MCF 10A (cell line): ENCODE measurements around the gene ETV7. TPM values are rescaled to one million over a fixed set of nuclear protein-coding genes. Genes with fewer than 3 reads are reported as not detected.

Experiments used
- BruUV-seq: library from RNA; stranded (reverse); fragments of 400-500 nt; replicated peaks from 2 replicates; lab custom pipeline; 2021; lab: Mats Ljungman, UMichigan
- CTCF ChIA-PET: fragments of 300-600 bp; sonication (Branson Sonifier 250); formaldehyde crosslinking; extraction: SDS; loops from one replicate; lab custom pipeline; 2021; ENCODE audit warnings: antibody characterized with exemption, inconsistent platforms; lab: Yijun Ruan, JAX
- POLR2A ChIA-PET: fragments of 300-600, 350-650 bp; sonication (Branson Sonifier 250); formaldehyde crosslinking; extraction: SDS; loops from one replicate; lab custom pipeline; 2020; ENCODE audit warnings: antibody characterized with exemption, inconsistent platforms; lab: Yijun Ruan, JAX
- DNase-seq: peaks from one replicate; pipeline ENCODE4 v3.0.0-alpha.2; 2018; ENCODE audit not compliant: unreplicated experiment
- H3K27ac Mint-ChIP-seq: one replicate; pipeline ENCODE4 v1.8.0; 2022; ENCODE audit warnings: mild to moderate bottlenecking, low read depth, mixed read lengths; ENCODE audit not compliant: unreplicated experiment
- H3K27me3 Mint-ChIP-seq: one replicate; pipeline ENCODE4 v1.8.0; 2022; ENCODE audit warnings: mixed read lengths; ENCODE audit not compliant: insufficient read depth, unreplicated experiment
- H3K36me3 Mint-ChIP-seq: one replicate; pipeline ENCODE4 v1.8.0; 2022; ENCODE audit warnings: mild to moderate bottlenecking, moderate library complexity, mixed read lengths; ENCODE audit not compliant: insufficient read depth, unreplicated experiment
- H3K4me1 Mint-ChIP-seq: one replicate; pipeline ENCODE4 v1.8.0; 2022; ENCODE audit warnings: mixed read lengths; ENCODE audit not compliant: insufficient read depth, unreplicated experiment
- H3K4me3 Mint-ChIP-seq: one replicate; pipeline ENCODE4 v1.8.0; 2022; ENCODE audit warnings: mild to moderate bottlenecking, moderate library complexity, mixed read lengths; ENCODE audit not compliant: unreplicated experiment
- H3K9me3 Mint-ChIP-seq: one replicate; pipeline ENCODE4 v1.8.0; 2022; ENCODE audit warnings: mixed read lengths; ENCODE audit not compliant: unreplicated experiment
- CTCF ChIP-seq: fragments of 200-600 bp; IDR thresholded peaks from one replicate; pipeline ENCODE4 v1.8.0; 2022; ENCODE audit warnings: antibody characterized with exemption, mild to moderate bottlenecking; ENCODE audit not compliant: unreplicated experiment
- intact Hi-C: fragments of 100-400 bp; cut with micrococcal nuclease; formaldehyde crosslinking; loops from 2 replicates; pipeline ENCODE4 v1.14.1; 2022
- total RNA-seq: library from RNA; stranded (reverse); gene quantifications from 2 replicates; pipeline ENCODE4 v1.2.3, GENCODE V29; 2022

The ETV7 gene
- total RNA-seq, 1 experiment from 2014 or later, result 0.47 TPM

- POLR2A ChIA-PET, result interaction anchor here (0.6 kb wide), 1 partner anchor 19 kb away, joined by 3 read pairs; no protein-coding TSS in a partner anchor
- CTCF ChIA-PET, result interaction anchor here (0.5 to 3.3 kb wide), 3 partner anchors 15 to 38 kb away, joined by 3 to 29 read pairs (median 7); no protein-coding TSS in a partner anchor
- no peak for TF ChIP-seq CTCF
- Mint-ChIP-seq H3K9me3 (no peaks in the 10 kb centered on the region), H3K27ac (no peak overlapping the region), H3K27me3 (peaks cover 27% of the 10 kb centered on the region), H3K4me3 (no peak overlapping the region), H3K4me1 (no peaks in the 10 kb centered on the region), H3K36me3 (no peaks in the 10 kb centered on the region)
- DNase-seq, result no peak
- no TSS peak for BruUV-seq
- intact Hi-C loops, result no loop called here
These were observed 44.3 kb downstream of the ETV7 start for GRCh38 chr6:36343109-36343680.

- intact Hi-C loops, result no loop called here
- Mint-ChIP-seq H3K9me3 (no peaks in the 10 kb centered on the region), H3K27ac (no peak overlapping the region), H3K36me3 (no peaks in the 10 kb centered on the region), H3K4me3 (no peak overlapping the region), H3K4me1 (no peaks in the 10 kb centered on the region), H3K27me3 (peaks cover 44% of the 10 kb centered on the region)
- DNase-seq, result peak; percentile 60
- POLR2A ChIA-PET, result interaction anchor here (0.7 to 1.2 kb wide), 3 partner anchors 16 to 33 kb away, joined by 3 to 4 read pairs (median 3); no protein-coding TSS in a partner anchor
- TF ChIP-seq CTCF, result peak; percentile 77
- CTCF ChIA-PET, result interaction anchor here (0.5 to 4.0 kb wide), 22 partner anchors 10 to 284 kb away, joined by 3 to 43 read pairs (median 4); no protein-coding TSS in a partner anchor
- no TSS peak for BruUV-seq
These were observed 46.6 kb downstream of the ETV7 start for GRCh38 chr6:36340618-36341454.

GRCh38 chr6:36340306-36340617 lies 47.2 kb downstream of the ETV7 start:
- intact Hi-C loops, result no loop called here

More at GRCh38 chr6:36340306-36340617, 47.2 kb downstream of the ETV7 start:
- Mint-ChIP-seq H3K27me3 (peaks cover 50% of the 10 kb centered on the region), H3K27ac (no peak overlapping the region), H3K4me1 (no peaks in the 10 kb centered on the region), H3K9me3 (no peaks in the 10 kb centered on the region), H3K4me3 (no peak overlapping the region), H3K36me3 (no peaks in the 10 kb centered on the region)
- POLR2A ChIA-PET, result no interaction called here
- no TSS peak for BruUV-seq
- TF ChIP-seq CTCF, result no peak
- DNase-seq, result no peak
- CTCF ChIA-PET, result interaction anchor here (0.9 to 4.0 kb wide), 5 partner anchors 9 to 179 kb away, joined by 3 to 43 read pairs (median 6); no protein-coding TSS in a partner anchor
